Mesenchymal stem cell (in vitro differentiated cells and primary cell): ENCODE data around the gene IRAK1.

ENCODE experiments used
- DNase-seq: peaks from one replicate; pipeline ENCODE4 v3.0.0-alpha.2; 2013
- H2AFZ ChIP-seq: one replicate; pipeline ENCODE4 v1.6.1; 2013; ENCODE audit warnings: low read depth, mild to moderate bottlenecking, control low read depth, inconsistent platforms, low read length, moderate library complexity
- H2AK5ac ChIP-seq: 2 replicates; pipeline ENCODE4 v1.6.1; 2013; ENCODE audit warnings: low read length, moderate library complexity, mild to moderate bottlenecking, inconsistent platforms; ENCODE audit not compliant: severe bottlenecking
- H2BK120ac ChIP-seq: one replicate; pipeline ENCODE4 v1.6.1; 2013; ENCODE audit warnings: low read depth, mild to moderate bottlenecking, inconsistent platforms, low read length, moderate library complexity
- H2BK12ac ChIP-seq, 2 experiments: one replicate each; pipeline ENCODE4 v1.6.1; 2013; ENCODE audit warnings: inconsistent platforms in 2 of 2, low read length in 2 of 2, mild to moderate bottlenecking in 2 of 2, moderate library complexity in 2 of 2, control low read depth in 1 of 2
- H2BK15ac ChIP-seq: one replicate; pipeline ENCODE4 v1.6.1; 2013; ENCODE audit warnings: mild to moderate bottlenecking, low read depth, inconsistent platforms; ENCODE audit not compliant: poor library complexity, severe bottlenecking
- H2BK5ac ChIP-seq: 2 replicates; pipeline ENCODE4 v1.6.1; 2013; ENCODE audit warnings: low read depth, mild to moderate bottlenecking, low read length, control low read depth, inconsistent platforms; ENCODE audit not compliant: poor library complexity, severe bottlenecking
- H3K14ac ChIP-seq, 2 experiments: one replicate each; pipeline ENCODE4 v1.6.1; 2013; ENCODE audit warnings: inconsistent platforms in 2 of 2, low read length in 2 of 2, control low read depth in 1 of 2, mild to moderate bottlenecking in 1 of 2, moderate library complexity in 1 of 2
- H3K18ac ChIP-seq, 2 experiments: one replicate each; pipeline ENCODE4 v1.6.1; 2013; ENCODE audit warnings: inconsistent platforms in 2 of 2, low read length in 2 of 2, control low read depth in 1 of 2, low read depth in 1 of 2, mild to moderate bottlenecking in 1 of 2
- H3K23ac ChIP-seq, 2 experiments: one replicate each; pipeline ENCODE4 v1.6.1; 2013; ENCODE audit warnings: inconsistent platforms in 2 of 2, low read length in 2 of 2, mild to moderate bottlenecking in 2 of 2, moderate library complexity in 2 of 2, control low read depth in 1 of 2
- H3K27ac ChIP-seq: 2 replicates; pipeline ENCODE4 v1.5.1; 2013; ENCODE audit warnings: mild to moderate bottlenecking, moderate library complexity, low read length, control low read depth, inconsistent platforms; ENCODE audit not compliant: poor library complexity, severe bottlenecking
- H3K27me3 ChIP-seq, 2 experiments: 2 replicates each; pipeline versions ENCODE4 v1.6.1 to v1.7.0; 2013; ENCODE audit warnings: low read length in 2 of 2, mild to moderate bottlenecking in 2 of 2, moderate library complexity in 2 of 2, control low read depth in 1 of 2, inconsistent platforms in 1 of 2; ENCODE audit not compliant: control insufficient read depth in 1 of 2, insufficient read depth in 1 of 2
- H3K36me3 ChIP-seq, 2 experiments: 2 replicates each; pipeline versions ENCODE4 v1.6.1 to v1.7.0; 2013; ENCODE audit warnings: low read length in 2 of 2, control low read depth in 1 of 2, inconsistent platforms in 1 of 2, low read depth in 1 of 2, mild to moderate bottlenecking in 1 of 2; ENCODE audit not compliant: insufficient read depth in 2 of 2, control insufficient read depth in 1 of 2
- H3K4ac ChIP-seq, 2 experiments: one replicate each; pipeline ENCODE4 v1.6.1; 2013; ENCODE audit warnings: inconsistent platforms in 2 of 2, low read length in 2 of 2, mild to moderate bottlenecking in 2 of 2, moderate library complexity in 2 of 2, control low read depth in 1 of 2, low read depth in 1 of 2
- H3K4me1 ChIP-seq: 2 replicates; pipeline ENCODE4 v1.6.1; 2013; ENCODE audit warnings: low read depth, low read length, control low read depth; ENCODE audit not compliant: control insufficient read depth, insufficient read depth
- H3K4me2 ChIP-seq: 2 replicates; pipeline ENCODE4 v1.6.1; 2013; ENCODE audit warnings: low read length, mild to moderate bottlenecking, inconsistent platforms; ENCODE audit not compliant: poor library complexity, severe bottlenecking
- H3K4me3 ChIP-seq, 2 experiments: 2 replicates each; pipeline versions ENCODE4 v1.5.1 to v1.7.0; 2013; ENCODE audit warnings: low read length in 2 of 2, mild to moderate bottlenecking in 2 of 2, control low read depth in 1 of 2, low read depth in 1 of 2; ENCODE audit not compliant: insufficient read depth in 1 of 2
- H3K79me1 ChIP-seq: replicated peaks from 2 replicates; pipeline ENCODE4 v1.6.1; 2013; ENCODE audit warnings: mild to moderate bottlenecking, control low read depth, low read length, inconsistent platforms; ENCODE audit not compliant: poor library complexity, severe bottlenecking
- H3K9ac ChIP-seq: 2 replicates; pipeline ENCODE4 v1.7.0; 2013; ENCODE audit warnings: mild to moderate bottlenecking, low read length, moderate library complexity
- H3K9me3 ChIP-seq: 2 replicates; pipeline ENCODE4 v1.7.0; 2013; ENCODE audit warnings: mild to moderate bottlenecking, low read length; ENCODE audit not compliant: control insufficient read depth
- H4K8ac ChIP-seq: one replicate; pipeline ENCODE4 v1.6.1; 2013; ENCODE audit warnings: inconsistent platforms, mild to moderate bottlenecking, low read length, moderate library complexity
- H4K91ac ChIP-seq: one replicate; pipeline ENCODE4 v1.6.1; 2013; ENCODE audit warnings: mild to moderate bottlenecking, low read length, inconsistent platforms
- WGBS: methylation state at CpG from one replicate; pipeline ENCODE4 v1.1.7; 2013; ENCODE audit warnings: mixed read lengths; 5-methylcytosine and 5-hydroxymethylcytosine counted together

Gene IRAK1

DNA sequence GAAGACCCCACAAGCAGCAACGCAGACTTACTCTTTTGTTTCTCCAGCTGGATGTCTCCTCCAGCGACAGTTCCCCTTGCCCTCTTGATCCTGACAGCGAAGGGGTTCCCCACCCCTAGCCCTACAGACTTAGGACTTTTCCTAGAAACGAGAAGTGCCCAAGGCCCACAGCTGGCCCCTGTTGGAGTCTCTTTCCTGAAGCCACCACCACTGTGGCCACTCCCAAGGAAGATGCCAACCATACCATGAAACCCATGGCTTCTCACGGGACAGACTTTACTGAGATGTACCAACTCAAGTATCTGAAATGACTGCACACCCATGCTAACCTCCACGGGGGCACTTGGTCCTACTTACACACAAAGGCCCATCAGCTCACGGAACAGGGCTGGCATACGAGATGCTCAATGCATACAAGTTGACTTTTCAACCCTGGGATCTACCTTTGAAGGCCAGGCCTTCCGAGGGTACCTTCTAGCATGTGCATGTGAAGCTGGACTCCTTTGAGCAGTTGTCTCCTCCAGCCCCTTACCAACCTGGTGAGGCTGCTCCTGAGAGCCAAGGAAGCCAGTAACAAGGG is 924 bp upstream of the IRAK1 start:
- Histone ChIP-seq H3K79me1 (peaks cover 16% of the 10 kb centered on the region), H2AK5ac (no peak overlapping the region), H3K4me3 (peak overlapping the region in 1 of 2 experiments; percentile 75), H3K18ac (peak overlapping the region; percentile 79 to 96), H2BK5ac (no peak overlapping the region), H3K27ac (peak overlapping the region; percentile 88), H3K4me1 (peaks cover 33% of the 10 kb centered on the region), H2AFZ (no peak overlapping the region), H3K23ac (no peak overlapping the region), H3K36me3 (peaks cover 26 to 37% of the 10 kb centered on the region in 2 experiments), H4K91ac (peak overlapping the region; percentile 97), H2BK15ac (no peak overlapping the region), H3K4me2 (peak overlapping the region; percentile 61), H3K9me3 (no peaks in the 10 kb centered on the region), H2BK120ac (no peak overlapping the region), H3K4ac (peak overlapping the region; percentile 87 to 95), H3K27me3 (peaks cover 0 to 19% of the 10 kb centered on the region in 2 experiments), H3K14ac (peak overlapping the region in 1 of 2 experiments; percentile 48), H3K9ac (peak overlapping the region; percentile 88), H2BK12ac (peak overlapping the region; percentile 39 to 78), H4K8ac (peak overlapping the region; percentile 95)
- WGBS = 90% methylated on average over 9 of the region's 9 CpGs
- peak; percentile 13 for DNase-seq

DNA sequence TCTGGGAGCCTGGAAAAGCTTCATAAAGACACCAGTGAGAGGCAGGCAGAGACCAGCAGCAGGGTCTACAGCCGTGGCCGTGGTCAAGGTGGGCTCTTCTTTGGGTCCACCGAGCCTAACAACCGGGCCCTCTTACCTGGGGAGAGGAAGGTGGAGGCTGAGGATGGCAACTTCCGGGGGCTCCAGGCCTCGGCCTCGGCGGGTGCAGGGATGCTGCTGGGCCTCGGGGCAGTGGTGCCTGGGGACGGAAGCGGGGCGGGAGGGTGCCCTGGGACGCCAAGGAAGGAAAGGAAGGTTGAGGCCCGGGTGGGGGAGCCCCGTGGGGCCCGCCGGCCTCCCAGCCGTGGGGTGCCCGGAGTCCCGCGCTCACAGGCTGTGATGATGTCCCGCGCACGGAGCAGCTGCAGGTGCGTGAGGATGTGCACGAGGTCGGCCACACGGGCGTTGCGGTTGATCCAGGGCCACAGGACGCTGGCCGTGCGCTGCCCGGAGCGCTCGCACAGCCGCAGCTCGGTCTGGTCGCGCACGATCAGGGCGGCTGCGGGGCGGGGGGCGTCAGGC is 561 bp downstream of the IRAK1 start:
- Histone ChIP-seq H3K4me3 (peak overlapping the region; percentile 67 to 76), H3K18ac (peak overlapping the region; percentile 96 to 98), H2BK15ac (peak overlapping the region; percentile 94), H2AK5ac (no peak overlapping the region), H3K4me2 (peak overlapping the region; percentile 81), H4K8ac (peak overlapping the region; percentile 98), H3K36me3 (peaks cover 34 to 49% of the 10 kb centered on the region in 2 experiments), H3K79me1 (peaks cover 15% of the 10 kb centered on the region), H3K4me1 (peaks cover 33% of the 10 kb centered on the region), H2AFZ (no peak overlapping the region), H3K27me3 (peaks cover 0 to 12% of the 10 kb centered on the region in 2 experiments), H3K27ac (peak overlapping the region; percentile 54), H3K9me3 (no peaks in the 10 kb centered on the region), H3K4ac (peak overlapping the region; percentile 94), H2BK5ac (peak overlapping the region; percentile 9), H3K23ac (no peak overlapping the region), H4K91ac (peak overlapping the region; percentile 92), H2BK12ac (peak overlapping the region in 1 of 2 experiments; percentile 25), H3K14ac (peak overlapping the region in 1 of 2 experiments; percentile 99), H3K9ac (peak overlapping the region; percentile 88), H2BK120ac (peak overlapping the region; percentile 85)
- peak; percentile 18 for DNase-seq
- 0% methylated on average over 4 of the region's 45 CpGs for WGBS

DNA sequence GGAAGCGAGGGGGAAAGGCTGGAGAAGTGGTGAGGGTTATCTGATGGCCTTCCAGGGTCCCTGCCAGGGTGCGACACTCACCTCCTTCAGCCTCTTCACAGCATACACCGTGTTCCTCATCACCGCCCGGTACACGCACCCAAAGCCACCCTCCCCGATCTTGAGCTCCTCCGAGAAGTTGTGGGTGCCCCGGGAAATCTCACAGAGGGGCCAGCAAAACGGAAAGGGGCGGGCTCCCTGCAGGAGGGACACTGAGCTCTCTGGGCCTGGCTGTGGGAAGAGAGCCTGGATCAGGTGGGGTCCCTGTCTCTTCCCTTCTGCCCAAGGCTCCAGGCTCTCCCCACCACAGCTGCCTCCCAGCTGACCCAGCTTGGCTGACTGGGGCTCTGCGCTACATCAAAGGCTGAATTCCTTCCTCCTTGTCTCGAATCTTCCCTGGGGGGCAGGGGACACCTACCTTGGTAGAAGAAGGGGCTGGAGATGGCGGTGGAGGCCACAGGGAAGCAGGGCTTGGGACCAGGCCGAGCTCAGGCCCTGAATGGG is 1.1 kb downstream of the IRAK1 start:
- Histone ChIP-seq H3K4me2 (peak overlapping the region; percentile 81), H2AK5ac (no peak overlapping the region), H3K9me3 (no peaks in the 10 kb centered on the region), H2BK5ac (peak overlapping the region; percentile 9), H3K27ac (peak overlapping the region; percentile 54), H2BK15ac (no peak overlapping the region), H3K14ac (peak overlapping the region in 1 of 2 experiments; percentile 86), H3K4me1 (peaks cover 33% of the 10 kb centered on the region), H3K4ac (peak overlapping the region; percentile 54 to 94), H2BK12ac (peak overlapping the region in 1 of 2 experiments; percentile 39), H3K79me1 (peaks cover 12% of the 10 kb centered on the region), H2BK120ac (no peak overlapping the region), H3K27me3 (peaks cover 0 to 10% of the 10 kb centered on the region in 2 experiments), H3K9ac (peak overlapping the region; percentile 88), H4K91ac (peak overlapping the region; percentile 92), H3K23ac (no peak overlapping the region), H4K8ac (peak overlapping the region; percentile 76), H3K18ac (peak overlapping the region in 1 of 2 experiments; percentile 98), H2AFZ (no peak overlapping the region), H3K4me3 (peak overlapping the region; percentile 67 to 76), H3K36me3 (peaks cover 34 to 49% of the 10 kb centered on the region in 2 experiments)
- DNase-seq = no peak
- 70% methylated on average over 10 of the region's 15 CpGs for WGBS
